GM12878 (cell line): ENCODE data around the gene AKAP5. TPM values are rescaled to one million over a fixed set of nuclear protein-coding genes. Genes with fewer than 3 reads are reported as not detected.

Experiments used
- ASH2L ChIP-seq: fragments of 300-600, 200-600 bp; sonication (generic); IDR thresholded peaks from 2 replicates; pipeline ENCODE4 v1.6.1; 2017; ENCODE audit warnings: low read depth, mild to moderate bottlenecking, borderline replicate concordance
- ATF3 ChIP-seq: IDR thresholded peaks from 2 replicates; pipeline ENCODE4 v1.6.1; 2011; ENCODE audit warnings: low read depth, mild to moderate bottlenecking, low read length, moderate library complexity, borderline replicate concordance; ENCODE audit errors: extremely low read depth
- BACH1 ChIP-seq: fragments of 450-650 bp; IDR thresholded peaks from 2 replicates; pipeline ENCODE4 v1.6.1; 2017; ENCODE audit warnings: mild to moderate bottlenecking, borderline replicate concordance
- CBX3 ChIP-seq: fragments of 200-600 bp; sonication (generic); IDR thresholded peaks from 2 replicates; pipeline ENCODE4 v1.6.1; 2016; ENCODE audit warnings: low read depth, borderline replicate concordance
- CBX5 ChIP-seq: sonication (generic); IDR thresholded peaks from 2 replicates; pipeline ENCODE4 v1.6.1; 2016; ENCODE audit warnings: low read depth, moderate library complexity, mild to moderate bottlenecking, inconsistent platforms
- DPF2 ChIP-seq: fragments of 450-650 bp; IDR thresholded peaks from 2 replicates; pipeline ENCODE4 v1.6.1; 2017; ENCODE audit warnings: mild to moderate bottlenecking
- FOXK2 ChIP-seq: fragments of 450-650 bp; IDR thresholded peaks from 2 replicates; pipeline ENCODE4 v1.6.1; 2017; ENCODE audit warnings: mild to moderate bottlenecking, moderate library complexity
- FOXM1 ChIP-seq: IDR thresholded peaks from 2 replicates; pipeline ENCODE4 v1.6.1; 2012; ENCODE audit warnings: low read depth, mild to moderate bottlenecking, inconsistent platforms, low read length, moderate library complexity
- IRF4 ChIP-seq: IDR thresholded peaks from 2 replicates; pipeline ENCODE4 v1.6.1; 2011; ENCODE audit warnings: low read depth, low read length
- MEF2B ChIP-seq: fragments of 450-650 bp; IDR thresholded peaks from 2 replicates; pipeline ENCODE4 v1.6.1; 2018; ENCODE audit warnings: mild to moderate bottlenecking, moderate library complexity; ENCODE audit not compliant: partially characterized antibody, poor library complexity, severe bottlenecking
- MXI1 ChIP-seq: fragments of 150-350 bp; IDR thresholded peaks from 2 replicates; pipeline ENCODE4 v1.6.1; 2011; ENCODE audit warnings: low read depth, mild to moderate bottlenecking, inconsistent platforms, low read length, improper control_type of control experiment
- NKRF ChIP-seq: fragments of 450-650 bp; conservative IDR thresholded peaks from 2 replicates; pipeline ENCODE4 v1.6.1; 2017; ENCODE audit warnings: mild to moderate bottlenecking, moderate library complexity
- PAX5 ChIP-seq: IDR thresholded peaks from 2 replicates; pipeline ENCODE4 v1.6.1; 2011; ENCODE audit warnings: low read depth, low read length, borderline replicate concordance
- POU2F2 ChIP-seq: IDR thresholded peaks from 3 replicates; pipeline ENCODE4 v1.6.1; 2011; ENCODE audit warnings: low read depth, mild to moderate bottlenecking, low read length, borderline replicate concordance
- PRDM15 ChIP-seq: fragments of 450-650 bp; formaldehyde crosslinking; IDR thresholded peaks from 2 replicates; pipeline ENCODE4 v1.4.0; 2020; ENCODE audit warnings: mild to moderate bottlenecking, moderate library complexity
- RB1 ChIP-seq: fragments of 450-650 bp; formaldehyde crosslinking; IDR thresholded peaks from 2 replicates; pipeline ENCODE4 v1.6.1; 2017; ENCODE audit warnings: mild to moderate bottlenecking, borderline replicate concordance
- SPI1 ChIP-seq: IDR thresholded peaks from 2 replicates; pipeline ENCODE4 v1.6.1; 2011; ENCODE audit warnings: low read depth, mild to moderate bottlenecking, low read length, moderate library complexity, borderline replicate concordance; ENCODE audit not compliant: insufficient read depth
- TAF1 ChIP-seq: IDR thresholded peaks from 2 replicates; pipeline ENCODE4 v1.6.1; 2011; ENCODE audit warnings: mild to moderate bottlenecking, low read depth, low read length, borderline replicate concordance
- YBX1 ChIP-seq: fragments of 450-650 bp; IDR thresholded peaks from 2 replicates; pipeline ENCODE4 v1.6.1; 2016; ENCODE audit warnings: antibody characterized with exemption
- YY1 ChIP-seq: IDR thresholded peaks from 2 replicates; pipeline ENCODE4 v1.6.1; 2011; ENCODE audit warnings: low read depth, mild to moderate bottlenecking, low read length
- ZBED1 ChIP-seq: IDR thresholded peaks from 2 replicates; pipeline ENCODE4 v1.6.1; 2016; ENCODE audit warnings: borderline replicate concordance
- ZSCAN29 ChIP-seq: fragments of 450-650 bp; IDR thresholded peaks from 2 replicates; pipeline ENCODE4 v1.6.1; 2017; ENCODE audit warnings: mild to moderate bottlenecking, moderate library complexity
- polyA plus RNA-seq, 11 experiments: library from polyadenylated mRNA; depleted of rRNA in 4 of 11; unstranded in 6 of 11; stranded (reverse) in 5 of 11; fragments of >200 nt; fragmentation: Nextera tagmentation in 4 of 11; fragmentation: Illumina TruSeq in 1 of 11; extraction: Ambion mirVana in 4 of 11; extraction: Trizol in 1 of 11; gene quantifications; 1 replicate in 1 of 11; 2 replicates in 10 of 11; pipeline versions ENCODE4 v1.2.1 to v1.2.3, GENCODE V29; 2011 to 2016; ENCODE audit warnings: inconsistent platforms in 2 of 11, missing spikeins in 2 of 11, low read depth in 1 of 11
- total RNA-seq, 4 experiments: library from RNA; depleted of rRNA in 3 of 4; stranded (reverse); fragments of >200 nt in 3 of 4; fragmentation: Illumina TruSeq in 1 of 4; extraction: Trizol in 1 of 4; gene quantifications; 2 replicates each; pipeline versions ENCODE4 v1.2.1 to v1.2.3, GENCODE V29; 2013 to 2021
- TF ChIP-seq, protein P1 (sequence below): fragments of 150-350 bp; IDR thresholded peaks from 2 replicates; pipeline ENCODE4 v1.6.1; 2014; ENCODE audit warnings: mild to moderate bottlenecking, low read depth, low read length

The AKAP5 gene
- total and polyA plus RNA-seq, 10 of the 15 experiments (the other 5 are each of a cell fraction or from before 2014, with no cell fraction given), result 0.45 to 5.1 (median 1.7) TPM

- peak; percentile 46; the same call in 1 of the 2 replicates for TF ChIP-seq NKRF
- TF ChIP-seq IRF4, result no peak
- TF ChIP-seq FOXM1, result no peak
- TF ChIP-seq, protein P1, sequence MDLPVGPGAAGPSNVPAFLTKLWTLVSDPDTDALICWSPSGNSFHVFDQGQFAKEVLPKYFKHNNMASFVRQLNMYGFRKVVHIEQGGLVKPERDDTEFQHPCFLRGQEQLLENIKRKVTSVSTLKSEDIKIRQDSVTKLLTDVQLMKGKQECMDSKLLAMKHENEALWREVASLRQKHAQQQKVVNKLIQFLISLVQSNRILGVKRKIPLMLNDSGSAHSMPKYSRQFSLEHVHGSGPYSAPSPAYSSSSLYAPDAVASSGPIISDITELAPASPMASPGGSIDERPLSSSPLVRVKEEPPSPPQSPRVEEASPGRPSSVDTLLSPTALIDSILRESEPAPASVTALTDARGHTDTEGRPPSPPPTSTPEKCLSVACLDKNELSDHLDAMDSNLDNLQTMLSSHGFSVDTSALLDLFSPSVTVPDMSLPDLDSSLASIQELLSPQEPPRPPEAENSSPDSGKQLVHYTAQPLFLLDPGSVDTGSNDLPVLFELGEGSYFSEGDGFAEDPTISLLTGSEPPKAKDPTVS, result no peak
- TF ChIP-seq PRDM15 (CRISPR knock-in tag), result no peak
- no peak for TF ChIP-seq ATF3
- TF ChIP-seq TAF1, result no peak; the same call in 1 of the 2 replicates
- no peak for TF ChIP-seq PAX5
- no peak for TF ChIP-seq ZSCAN29
- no peak for TF ChIP-seq YBX1
- TF ChIP-seq MXI1, result no peak
- no peak for TF ChIP-seq ZBED1
- TF ChIP-seq YY1, result no peak
- no peak for TF ChIP-seq POU2F2
- no peak for TF ChIP-seq FOXK2
- no peak for TF ChIP-seq ASH2L
- TF ChIP-seq BACH1, result 0 out of 2 replicates have a peak, but pooled peaks have one; percentile 48
- TF ChIP-seq SPI1, result no peak
- no peak for TF ChIP-seq CBX5
- no peak for TF ChIP-seq RB1
- TF ChIP-seq DPF2, result peak; percentile 92
- TF ChIP-seq CBX3, result no peak
- no peak for TF ChIP-seq MEF2B
Observed at GRCh38 chr14:64465191-64465822, at the start of gene AKAP5 (continued).
